Middle frontal gyrus (tissue), 1 donor: ENCODE data around the gene ABCE1.

Source experiments
- DNase-seq: peaks from one replicate; pipeline ENCODE4 v3.0.0-alpha.2; 2015; ENCODE audit warnings: low spot score; ENCODE audit errors: extremely low spot score

Gene ABCE1

DNA sequence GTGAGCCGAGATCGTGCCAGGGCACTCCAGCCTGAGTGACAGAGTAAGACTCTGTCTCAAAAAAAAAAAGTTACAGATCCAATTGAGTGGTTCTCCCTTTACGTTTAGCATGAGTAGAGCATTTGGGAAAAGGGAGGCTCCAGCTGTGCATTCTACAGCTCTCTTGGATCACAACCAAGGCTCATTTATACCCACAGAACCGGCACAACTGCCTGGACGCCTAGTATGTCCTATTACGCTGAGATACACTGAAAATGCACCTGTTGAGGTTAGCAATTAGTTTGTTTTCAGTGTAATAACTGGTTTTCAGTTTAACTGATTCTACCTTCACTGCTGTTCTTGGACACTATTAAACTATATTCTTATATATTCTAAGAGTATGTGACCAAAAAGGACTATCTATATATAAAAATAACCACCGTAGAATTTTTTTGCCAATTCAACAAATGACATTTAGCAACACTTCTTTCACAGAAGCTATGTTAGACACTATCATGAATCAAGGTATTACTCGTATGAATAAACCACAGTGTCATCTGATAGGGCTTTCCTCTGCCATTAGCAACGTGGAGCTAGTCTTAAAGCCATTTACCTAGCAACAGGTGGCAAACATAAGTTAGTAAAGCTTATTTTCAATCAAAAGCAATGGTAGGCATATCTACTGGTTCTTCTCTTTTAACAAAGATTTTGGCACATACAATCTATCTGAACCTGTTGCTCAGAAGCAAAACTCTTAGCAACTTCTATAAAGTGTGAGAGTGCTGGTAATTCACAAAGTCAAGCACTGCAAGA is 78.7 kb downstream of the ABCE1 start:
- DNase-seq: no peak

DNA sequence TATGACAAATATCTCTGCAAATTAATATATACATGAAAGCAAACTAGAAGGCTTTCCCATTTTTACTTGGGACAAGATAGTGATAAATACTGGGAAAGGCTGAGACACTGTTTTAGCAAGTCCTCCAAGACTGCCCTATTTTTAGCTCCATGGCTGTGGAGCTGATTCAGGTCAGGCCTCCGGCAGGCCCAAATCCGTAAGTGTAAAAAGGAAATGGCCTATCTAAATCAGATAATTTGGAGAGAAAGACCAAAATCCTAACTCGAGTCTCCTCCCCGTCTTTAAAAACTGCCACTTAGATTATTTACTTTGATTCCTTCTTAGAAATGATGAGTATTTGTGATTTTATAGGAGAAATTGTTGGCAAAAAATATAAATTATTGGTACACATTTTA is 79.4 kb downstream of the ABCE1 start:
- no peak for DNase-seq

DNA sequence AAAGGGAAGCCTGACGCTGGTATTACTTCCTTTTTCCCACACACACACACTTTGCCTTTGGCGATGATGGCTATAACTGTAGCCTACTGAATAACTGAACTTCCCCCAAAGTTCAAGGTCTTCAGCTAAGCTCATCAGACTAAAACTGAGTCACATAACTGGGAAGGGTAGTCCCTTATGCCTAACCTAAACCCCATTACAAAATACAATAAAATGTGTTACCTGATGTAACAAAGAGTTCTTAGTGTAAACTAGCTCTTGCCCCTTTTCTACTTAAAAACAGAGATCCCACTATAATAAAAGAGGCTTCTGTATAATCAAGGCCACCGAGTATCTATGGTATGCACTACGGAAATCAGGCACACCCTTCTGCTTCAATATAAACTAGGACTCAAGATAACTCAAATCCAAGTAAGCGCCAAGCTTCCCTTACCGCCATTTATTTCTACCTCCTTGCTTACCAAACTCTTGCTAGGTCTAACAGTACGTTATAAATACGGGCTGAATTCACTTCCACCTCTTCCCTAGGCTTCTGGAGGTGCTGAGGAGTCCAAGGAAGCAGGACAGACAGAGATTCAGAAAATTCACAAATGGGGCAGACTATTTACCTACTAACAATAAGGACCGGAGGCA is 79.9 kb downstream of the ABCE1 start:
- DNase-seq: no peak

DNA sequence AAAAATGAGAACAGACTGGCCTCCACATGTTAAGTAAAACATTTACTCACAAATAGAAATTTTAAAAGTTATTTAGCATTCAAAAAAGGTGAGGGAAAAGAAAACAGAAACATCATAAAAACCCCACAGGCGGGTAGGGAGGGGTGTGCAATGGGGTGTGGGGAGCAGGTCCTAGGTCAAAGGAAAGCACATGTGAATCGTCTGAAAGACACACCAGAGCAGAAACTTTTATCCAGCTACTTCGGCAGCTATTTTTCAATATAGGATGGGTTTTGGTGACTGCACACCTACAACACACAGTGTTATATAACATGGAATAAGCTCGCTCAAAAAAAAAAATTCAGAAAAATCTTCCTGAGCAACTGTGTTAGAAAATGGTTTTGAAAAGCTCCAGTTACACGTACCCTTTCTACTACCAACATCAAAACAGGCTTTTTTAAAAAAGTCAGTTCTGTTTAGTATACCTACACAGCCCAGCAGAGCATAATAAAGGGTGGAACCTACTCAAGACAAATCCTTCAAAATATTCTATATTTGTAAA is 80.7 kb downstream of the ABCE1 start:
- no peak for DNase-seq
